Smooth muscle cell of the brain vasculature (primary cell): ENCODE data around the gene ZC3H18.

Source experiments
- DNase-seq: peaks from one replicate; pipeline ENCODE4 v3.0.0-alpha.2; 2012; ENCODE audit warnings: low read depth, low spot score

ZC3H18 gene

DNA sequence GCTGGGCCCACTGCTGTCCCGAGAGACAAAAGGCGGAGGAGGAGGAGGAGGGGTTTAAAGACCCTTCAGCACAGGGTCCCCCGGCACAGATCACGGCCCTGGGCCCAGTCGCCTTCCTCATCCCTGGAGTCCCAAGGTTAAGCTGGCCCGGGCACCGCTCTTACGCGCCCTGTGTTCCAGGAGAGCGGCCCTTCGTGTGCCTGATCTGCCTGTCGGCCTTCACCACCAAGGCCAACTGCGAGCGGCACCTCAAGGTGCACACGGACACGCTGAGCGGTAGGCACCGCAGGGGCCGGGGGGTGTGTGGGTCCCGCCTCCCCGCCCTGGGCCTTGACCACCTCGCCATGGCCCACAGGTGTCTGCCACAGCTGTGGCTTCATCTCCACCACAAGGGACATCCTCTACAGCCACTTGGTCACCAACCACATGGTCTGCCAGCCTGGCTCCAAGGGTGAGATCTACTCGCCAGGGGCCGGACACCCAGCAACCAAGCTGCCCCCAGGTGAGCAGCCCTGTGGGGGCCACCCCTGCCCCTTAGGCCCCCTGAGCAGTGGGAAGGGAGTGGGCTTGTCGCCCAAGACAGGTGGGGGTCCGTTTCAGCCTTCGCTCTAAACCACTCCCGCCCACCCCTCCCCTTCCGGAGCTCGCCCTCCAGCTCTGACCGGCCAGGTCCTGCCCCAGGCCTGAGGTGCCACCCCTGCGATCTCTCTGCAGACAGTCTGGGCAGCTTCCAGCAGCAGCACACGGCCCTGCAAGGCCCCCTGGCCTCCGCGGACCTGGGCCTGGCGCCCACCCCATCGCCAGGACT is 37.6 kb upstream of the ZC3H18 start:
- DNase-seq: no peak

DNA sequence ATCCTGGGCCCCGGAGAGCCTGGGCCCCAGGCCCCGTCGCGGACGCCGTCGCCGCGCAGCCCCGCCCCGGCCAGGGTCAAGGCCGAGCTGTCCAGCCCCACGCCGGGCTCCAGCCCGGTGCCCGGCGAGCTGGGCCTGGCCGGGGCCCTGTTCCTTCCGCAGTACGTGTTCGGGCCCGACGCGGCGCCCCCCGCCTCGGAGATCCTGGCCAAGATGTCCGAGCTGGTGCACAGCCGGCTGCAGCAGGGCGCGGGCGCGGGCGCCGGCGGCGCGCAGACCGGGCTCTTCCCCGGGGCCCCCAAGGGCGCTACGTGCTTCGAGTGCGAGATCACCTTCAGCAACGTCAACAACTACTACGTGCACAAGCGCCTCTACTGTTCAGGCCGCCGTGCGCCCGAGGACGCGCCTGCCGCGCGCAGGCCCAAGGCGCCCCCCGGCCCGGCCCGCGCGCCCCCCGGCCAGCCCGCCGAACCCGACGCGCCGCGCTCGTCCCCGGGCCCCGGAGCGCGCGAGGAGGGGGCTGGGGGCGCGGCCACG is 36.8 kb upstream of the ZC3H18 start:
- DNase-seq: no peak

DNA sequence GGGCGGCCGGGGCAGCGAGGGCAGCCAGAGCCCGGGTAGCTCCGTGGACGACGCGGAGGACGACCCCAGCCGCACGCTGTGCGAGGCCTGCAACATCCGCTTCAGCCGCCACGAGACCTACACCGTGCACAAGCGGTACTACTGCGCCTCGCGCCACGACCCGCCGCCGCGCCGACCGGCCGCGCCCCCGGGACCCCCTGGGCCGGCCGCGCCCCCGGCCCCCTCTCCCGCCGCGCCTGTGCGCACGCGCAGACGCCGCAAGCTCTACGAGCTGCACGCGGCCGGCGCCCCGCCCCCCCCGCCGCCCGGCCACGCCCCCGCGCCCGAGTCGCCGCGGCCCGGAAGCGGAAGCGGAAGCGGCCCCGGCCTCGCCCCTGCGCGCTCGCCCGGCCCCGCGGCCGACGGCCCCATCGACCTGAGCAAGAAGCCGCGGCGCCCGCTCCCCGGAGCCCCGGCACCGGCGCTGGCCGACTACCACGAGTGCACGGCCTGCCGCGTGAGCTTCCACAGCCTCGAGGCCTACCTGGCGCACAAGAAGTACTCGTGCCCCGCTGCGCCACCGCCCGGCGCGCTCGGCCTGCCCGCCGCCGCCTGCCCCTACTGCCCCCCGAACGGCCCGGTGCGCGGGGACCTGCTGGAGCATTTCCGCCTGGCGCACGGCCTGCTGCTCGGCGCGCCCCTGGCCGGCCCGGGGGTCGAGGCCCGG is 36.1 kb upstream of the ZC3H18 start:
- DNase-seq: no peak

DNA sequence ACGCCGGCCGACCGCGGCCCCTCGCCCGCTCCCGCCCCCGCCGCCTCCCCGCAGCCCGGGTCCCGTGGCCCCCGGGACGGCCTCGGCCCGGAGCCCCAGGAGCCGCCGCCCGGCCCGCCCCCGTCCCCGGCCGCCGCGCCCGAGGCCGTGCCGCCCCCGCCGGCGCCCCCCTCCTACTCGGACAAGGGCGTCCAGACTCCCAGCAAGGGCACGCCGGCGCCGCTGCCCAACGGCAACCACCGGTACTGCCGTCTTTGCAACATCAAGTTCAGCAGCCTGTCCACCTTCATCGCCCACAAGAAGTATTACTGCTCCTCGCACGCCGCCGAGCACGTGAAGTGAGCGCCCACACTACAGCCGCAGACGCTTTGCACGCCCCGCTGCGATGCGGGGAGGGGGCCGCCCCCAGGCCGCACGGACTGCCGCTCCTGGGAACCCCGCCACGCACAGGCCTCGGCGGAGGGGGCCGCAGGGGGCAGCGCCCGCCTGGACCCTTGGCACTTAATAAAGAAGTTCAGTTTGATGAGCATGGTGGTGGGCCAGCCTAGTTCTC is 35.5 kb upstream of the ZC3H18 start:
- DNase-seq: no peak

DNA sequence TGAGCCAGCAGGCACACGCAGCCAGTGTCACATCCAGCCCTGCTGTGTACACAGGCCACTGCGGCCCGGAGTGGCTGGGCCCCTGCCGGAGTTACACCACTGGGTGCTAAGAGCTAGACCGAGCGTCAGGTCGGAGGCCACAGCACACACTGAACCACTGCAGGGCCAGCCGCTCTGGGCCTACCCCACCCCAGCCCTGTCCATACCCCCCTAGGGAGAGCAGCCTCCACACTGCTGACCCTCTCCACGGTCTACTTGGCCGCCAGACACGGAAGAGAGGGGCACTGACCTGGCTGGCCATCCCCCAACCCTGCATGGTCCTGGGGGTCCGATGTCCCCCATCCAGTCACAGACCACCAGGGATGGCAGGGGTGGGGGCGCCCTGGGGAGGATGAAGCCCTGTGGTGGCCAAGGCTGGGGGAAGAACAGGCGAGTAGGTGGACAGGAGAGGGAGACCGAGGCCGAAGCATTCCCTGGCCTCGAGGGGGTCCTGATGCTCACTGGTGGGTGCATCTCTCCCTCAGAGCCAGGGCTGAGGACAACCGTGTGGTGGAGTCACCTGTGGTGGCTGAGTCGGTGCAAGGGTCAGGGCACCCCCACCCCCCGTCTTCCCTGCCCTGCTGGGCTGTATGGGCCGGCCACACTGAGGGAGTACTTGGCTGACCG is 34.9 kb upstream of the ZC3H18 start:
- DNase-seq: no peak

DNA sequence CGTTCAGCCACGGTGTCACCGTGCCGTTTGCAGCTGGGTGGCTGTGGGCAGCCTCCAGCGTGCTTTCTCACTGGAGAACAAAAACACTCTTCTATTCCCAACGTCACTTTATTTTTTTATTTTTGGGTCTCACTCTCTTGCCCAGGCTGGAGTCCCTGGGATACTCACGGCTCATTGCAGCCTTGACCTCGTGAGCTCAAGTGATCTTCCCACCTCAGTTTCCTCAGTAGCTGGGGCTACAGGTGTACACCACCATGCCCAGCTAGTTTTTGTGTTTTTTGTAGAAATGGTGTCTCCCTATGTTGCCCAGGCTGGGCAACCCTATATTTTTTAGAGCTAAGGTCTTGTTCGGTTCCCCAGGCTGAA is 34.4 kb upstream of the ZC3H18 start:
- no peak for DNase-seq

DNA sequence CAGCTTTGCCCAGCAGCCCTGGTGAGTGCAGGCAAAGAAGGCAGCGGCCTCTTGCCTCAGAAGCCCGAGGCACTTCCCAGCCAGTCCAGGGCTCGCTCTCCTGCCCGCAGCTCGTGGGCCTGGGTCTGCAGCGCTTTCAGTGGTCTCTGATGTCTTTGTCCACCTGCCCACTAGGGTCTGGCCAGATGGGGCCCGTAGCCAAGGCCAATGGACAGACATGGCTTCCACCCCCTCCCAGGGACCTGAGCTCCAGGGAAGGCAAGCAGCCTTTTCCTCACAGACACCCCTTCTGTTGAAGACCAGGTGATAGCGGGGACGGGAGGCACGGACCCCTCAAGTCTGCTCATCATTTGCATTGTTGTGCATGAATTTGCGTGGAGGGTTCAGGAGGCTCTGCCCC is 33.7 kb upstream of the ZC3H18 start:
- no peak for DNase-seq

DNA sequence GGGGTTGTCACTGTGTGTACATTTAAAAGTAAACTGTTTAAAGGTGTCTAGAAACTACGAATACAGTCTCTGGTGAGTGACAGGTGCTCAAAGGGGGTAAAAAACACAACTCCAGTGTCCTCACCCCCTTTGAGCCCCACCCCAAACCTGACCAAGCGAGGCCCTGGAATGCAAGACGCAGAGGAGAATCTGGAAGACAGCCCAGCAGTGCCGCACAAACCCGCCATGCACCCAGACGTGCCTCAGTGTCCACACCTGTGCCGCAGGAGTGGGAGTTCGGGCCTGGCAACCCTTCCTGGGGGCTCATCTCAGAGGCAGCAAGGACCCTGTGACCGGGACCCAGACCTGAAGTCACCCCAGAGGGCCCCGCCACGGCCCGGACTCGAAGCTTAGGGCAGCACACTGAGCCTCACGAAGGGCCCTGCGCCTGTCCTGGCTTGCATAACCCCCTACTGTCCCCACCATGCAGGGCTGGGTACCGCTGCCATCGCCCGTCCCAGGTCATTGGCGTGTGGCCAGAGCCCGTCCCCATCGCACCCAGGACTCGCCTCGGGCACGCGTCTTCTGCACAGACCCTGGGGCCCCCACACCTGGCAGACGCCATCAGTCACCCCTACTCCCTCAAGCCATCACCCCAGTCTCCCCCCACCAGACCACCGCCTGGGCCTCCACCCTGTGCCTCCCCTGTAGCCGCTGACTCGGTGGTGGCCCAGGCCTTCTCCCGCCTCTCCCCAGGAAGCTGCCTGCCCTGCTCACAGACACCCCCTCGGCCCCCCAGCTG is 33.0 kb upstream of the ZC3H18 start:
- no peak for DNase-seq

DNA sequence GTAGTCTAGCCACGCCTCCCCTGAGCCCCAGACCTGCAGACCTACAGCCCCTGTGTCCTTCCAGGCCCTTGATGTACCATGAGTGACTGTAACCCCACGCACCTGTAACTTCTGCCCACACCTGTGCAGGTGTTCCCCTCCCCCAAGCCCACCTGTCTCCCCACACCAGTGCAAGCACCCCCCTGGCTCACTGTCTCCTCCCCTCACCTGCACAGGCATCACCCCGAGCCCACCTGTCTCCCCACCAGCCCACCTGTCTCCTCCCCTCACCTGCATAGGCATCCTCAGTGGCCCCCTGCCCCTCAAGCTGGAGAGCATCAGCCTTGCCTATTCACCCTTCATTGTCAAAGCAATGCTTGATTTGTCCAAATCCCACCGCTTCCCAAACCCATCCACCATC is 32.3 kb upstream of the ZC3H18 start:
- no peak for DNase-seq

DNA sequence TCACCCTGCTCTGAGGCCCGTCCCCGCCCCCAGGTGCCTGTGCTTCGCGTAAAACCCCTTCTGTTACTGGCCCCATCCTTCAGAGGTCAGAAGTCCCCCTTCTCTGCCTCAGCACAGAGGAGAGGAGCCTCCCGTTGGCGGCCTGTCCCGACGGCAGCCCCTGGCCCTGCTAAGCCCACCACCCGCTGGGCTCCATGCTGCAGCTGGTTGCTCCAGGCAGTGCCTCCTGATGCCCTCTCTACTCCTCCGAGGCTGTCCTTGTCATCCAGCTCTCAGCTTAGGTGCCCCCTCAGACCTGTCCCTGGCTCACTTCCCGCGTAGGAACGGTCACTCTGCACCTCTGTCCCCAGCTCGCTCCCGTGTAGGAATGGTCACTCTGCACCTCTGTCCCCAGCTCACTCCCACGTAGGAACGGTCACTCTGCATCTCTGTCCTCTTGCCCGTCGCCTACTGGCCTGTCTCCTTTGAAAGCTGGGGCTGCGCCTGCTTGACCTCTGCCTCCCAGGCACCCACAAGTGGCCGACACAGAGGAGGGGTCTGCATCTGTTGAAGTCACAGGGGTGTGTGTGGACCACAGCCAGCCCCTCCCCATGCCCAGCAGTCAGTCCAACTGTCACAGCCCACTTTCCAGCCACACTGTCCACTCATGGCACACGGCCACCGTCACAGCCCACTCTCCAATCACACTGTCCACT is 31.7 kb upstream of the ZC3H18 start:
- no peak for DNase-seq

DNA sequence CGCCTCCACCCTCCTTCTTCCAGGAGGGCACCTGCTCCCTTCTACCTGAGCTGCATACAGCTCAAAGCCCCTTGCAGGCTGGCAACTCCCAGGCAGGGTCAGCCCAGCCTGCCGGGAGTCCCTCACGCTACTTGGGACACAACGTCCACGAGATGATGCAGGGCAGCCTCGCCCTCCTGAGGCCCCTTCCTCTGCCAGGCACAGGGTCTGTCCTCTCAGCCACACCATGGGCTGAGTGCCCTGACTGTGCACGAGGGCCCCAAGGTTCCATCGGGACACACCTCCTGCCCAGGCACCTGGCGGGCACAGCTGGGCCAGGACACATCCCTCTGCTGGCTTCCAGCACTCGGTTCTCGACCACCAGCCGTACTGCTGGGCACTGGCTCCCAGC is 30.9 kb upstream of the ZC3H18 start:
- no peak for DNase-seq

DNA sequence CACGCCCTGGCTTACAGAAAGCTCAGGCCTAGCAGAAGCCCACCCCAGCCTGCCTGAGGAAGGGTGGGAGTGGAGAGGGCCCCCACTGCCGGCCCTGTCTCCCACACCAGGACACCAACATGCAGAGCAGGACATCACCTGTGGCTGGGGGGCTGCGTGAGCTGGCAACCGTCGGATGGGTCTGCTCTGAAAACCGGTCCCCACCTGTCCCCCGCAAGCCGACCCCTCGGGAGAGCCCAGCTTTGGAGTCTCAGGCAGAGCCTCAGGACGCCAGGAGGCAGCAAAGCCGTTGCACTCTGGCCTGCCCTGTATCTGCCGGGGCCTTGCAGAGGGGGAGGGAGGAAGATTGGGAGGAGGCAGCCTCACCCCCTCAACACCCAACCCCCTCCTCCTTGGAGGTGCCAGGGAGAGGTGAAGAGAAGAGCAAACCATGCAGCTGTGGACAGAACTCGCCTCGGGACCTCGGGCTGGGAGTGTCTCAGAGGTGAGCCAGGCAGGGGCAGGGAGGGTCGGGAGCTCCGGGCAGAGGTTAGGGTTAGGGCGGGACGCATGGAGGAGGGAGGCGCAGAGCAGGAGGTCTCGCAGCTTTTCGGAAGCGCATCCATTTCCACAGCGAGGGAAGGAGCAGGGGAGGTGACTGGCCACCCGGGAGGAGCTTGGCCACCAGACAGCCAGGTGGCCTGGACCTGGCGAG is 30.4 kb upstream of the ZC3H18 start:
- DNase-seq: no peak

DNA sequence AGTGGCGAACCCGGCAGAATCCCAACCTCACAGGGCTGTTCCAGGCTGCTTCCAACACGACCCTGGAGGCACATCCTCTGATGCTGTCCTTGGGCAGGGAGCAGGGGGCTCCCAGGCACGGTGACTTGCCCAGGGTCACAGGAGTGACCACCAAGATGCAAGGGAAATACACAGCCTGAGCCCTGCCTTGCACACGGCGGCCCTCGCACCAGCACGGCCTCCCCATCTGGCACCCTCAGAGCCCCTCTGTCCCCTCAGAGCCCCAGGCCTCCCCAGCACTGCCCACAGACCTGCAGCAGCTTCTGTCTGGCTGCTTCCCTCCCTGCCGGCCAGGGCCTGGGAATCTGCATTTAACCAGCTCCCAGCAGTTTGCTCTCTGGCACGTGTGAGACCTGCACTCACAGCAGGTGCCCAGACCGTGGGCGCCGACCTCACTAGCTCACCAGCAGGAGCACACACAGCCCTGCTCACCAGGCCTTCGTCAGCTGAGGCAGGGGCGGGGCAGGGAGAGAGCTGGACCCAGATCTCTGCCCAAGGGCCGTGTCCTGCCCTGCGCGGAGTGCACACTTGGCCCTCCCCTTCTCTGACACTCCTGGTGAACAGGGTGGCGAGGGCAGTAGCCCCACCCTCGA is 29.7 kb upstream of the ZC3H18 start:
- no peak for DNase-seq

DNA sequence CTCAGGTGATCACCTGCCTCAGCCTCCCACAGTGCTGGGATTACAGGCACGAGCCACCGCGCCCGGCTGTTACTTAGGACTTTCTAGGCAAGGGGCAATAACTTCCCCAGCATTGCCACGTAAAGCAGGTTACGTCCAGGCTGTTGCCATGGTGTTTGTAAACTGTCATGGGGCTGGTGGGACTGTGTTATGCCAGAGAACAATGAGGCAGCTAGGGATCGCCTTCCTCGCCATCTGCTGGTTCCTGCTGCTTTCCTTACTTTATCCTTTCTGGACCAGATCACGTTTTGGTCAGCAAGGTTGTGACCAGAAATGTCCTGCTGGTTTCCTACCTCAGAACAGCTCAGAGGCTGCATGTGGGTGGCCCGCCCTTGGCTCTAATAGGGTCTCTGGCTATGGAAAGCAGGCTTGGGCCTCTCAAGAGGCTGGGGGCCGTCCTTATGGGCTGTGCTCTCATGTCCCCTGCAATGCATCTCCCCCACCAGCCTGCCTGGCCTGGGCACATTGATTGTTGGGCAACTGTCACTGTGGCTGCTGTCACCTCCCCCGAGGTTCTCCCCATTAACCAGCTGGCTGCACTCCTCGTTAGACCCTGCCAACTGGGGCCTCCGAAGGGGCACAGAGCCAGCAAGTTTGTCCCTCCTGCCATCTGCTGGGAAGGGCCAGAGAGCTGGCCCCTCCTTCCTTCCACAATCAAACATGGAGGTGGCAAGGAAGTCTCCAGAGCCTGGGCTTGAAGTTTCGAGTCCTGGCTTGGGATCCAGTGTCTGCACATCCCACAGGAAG is 28.2 kb upstream of the ZC3H18 start:
- no peak for DNase-seq

DNA sequence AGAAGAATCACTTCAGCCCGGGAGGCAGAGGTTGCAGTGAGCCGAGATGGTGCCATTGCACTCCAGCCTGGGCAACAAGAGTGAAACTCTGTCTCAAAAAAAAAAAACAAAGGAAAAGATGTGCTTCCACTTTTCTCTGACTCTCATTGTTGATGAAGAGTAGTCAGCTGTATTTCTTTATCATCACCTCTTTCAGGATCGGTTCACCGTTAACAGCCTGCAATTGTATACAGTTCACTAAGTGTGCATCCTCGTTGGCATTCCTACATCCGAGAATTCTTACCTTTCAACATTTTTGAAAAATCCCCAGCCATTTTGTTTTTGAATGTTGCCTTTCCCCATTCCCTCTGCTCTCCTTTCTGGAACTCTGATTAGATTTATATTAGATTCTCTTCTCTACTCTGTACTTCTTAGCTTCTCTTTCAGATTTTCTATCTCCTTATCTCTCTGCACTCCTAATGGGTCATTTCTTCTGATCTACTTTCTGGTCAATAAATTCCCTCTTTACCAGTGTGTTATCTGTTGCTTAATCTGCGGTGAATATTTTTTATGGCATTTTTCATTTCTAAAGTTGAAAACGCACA is 26.9 kb upstream of the ZC3H18 start:
- no peak for DNase-seq

DNA sequence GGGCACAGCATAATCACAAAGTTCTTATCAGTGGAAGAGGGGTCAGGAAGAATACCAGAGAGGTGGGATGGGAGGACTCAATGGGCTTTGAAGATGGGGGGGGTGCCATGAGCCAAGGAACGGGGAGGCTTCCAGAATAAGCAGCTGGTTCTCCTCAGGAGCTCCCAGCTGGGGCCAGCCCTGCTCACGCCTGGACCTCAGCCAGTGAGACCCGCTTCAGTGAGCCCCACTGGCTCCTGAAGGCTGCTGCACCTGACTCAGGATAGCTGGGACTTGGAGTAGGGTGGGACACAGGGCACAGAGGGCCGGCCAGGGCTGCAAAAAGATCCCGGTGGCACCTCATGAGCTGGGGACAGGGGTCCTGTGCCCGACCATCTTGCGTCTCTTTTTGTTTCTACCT is 24.4 kb upstream of the ZC3H18 start:
- no peak for DNase-seq

DNA sequence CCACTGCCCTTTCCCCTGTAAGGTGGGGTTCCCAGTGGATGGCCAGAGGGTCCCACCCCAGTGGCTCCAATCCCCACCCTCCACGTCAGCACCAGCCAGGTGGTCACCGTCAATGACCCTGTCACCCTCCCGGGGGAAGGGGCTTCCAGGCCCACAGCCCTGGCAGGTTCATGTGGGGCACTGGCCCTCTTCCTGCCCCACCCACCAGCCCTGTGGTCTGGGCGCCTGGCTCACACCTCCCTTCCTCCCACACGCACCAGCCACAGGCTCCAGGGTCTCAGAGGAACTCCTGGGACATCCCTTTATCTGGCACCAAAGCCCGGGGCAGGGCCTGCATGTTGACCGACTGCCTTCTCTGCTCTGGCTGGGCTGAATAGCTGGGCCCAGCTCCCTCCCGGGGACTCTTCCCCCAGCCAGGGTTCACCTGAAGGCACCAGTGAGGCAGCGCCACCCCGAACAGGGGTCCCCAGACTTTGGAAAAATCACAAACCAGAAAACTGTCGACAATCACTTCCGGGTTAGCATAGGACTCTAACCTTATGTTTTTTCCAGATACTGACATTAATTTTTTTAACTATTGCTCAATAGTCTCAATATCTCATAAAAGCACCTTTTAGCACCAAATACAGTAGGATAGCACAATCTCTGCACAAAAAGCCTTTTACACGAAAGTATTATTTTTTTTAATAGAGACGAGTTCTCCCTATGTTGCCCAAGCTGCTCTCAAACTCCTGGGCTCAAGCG is 21.9 kb upstream of the ZC3H18 start:
- DNase-seq: no peak

DNA sequence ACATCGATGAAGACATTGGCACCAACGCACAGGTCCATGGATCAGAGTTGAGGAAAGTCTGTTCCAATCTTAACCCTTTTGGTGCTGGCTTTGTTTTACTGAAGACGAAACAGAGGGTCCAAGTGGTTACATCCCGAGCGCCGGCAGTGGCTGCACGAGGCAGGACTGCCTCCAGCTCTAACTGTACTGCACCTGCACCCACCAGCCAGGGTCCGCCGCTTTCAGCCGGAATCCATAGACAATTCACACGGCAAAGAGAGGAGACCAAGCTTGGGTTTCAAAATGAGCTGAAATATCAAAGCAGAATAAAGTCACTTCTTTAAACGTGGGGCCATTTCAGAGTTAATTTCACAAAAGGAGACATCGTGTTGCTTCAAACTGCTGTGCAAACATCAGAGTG is 21.2 kb upstream of the ZC3H18 start:
- DNase-seq: no peak
